ENCODE results near the gene GRIK2.
A peak's percentile ranks its signal among the peaks of the same experiment; 100 is the strongest.

GRIK2 gene

DNA sequence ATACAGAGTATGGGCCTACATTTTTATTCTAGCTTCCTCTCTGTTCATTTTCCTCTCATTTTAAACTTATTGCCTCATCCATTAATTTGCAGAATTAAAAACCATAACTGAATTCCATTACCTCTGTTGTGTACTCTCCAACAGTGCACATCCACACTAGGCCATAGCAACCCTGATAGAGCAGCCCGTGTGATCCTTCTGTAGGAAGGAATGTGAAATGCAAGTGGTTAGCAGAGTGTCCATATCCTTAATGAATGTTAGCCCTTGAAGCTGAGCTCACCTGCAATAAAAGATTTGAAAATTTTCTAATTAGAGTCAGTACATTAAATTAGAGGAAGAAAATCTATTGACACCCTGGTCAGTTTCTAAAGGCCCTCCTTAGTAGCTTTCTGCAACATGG is 6.5 kb upstream of the GRIK2 start:
- no peaks in the 10 kb centered on the region for H3K4me1 ChIP-seq (ENCODE audit: control insufficient read depth, insufficient read depth, low read length)
- H3K4me3 ChIP-seq (ENCODE audit: insufficient read depth, low read depth, low read length): no peak overlapping the region
- peaks cover 24% of the 10 kb centered on the region for H3K27me3 ChIP-seq (ENCODE audit: control insufficient read depth, insufficient read depth, low read length, poor library complexity, severe bottlenecking)
- H3K27ac ChIP-seq (ENCODE audit: insufficient read depth, low read depth, low read length, poor library complexity, severe bottlenecking): no peak overlapping the region
- H3K36me3 ChIP-seq (ENCODE audit: control insufficient read depth, insufficient read depth, low read length): no peaks in the 10 kb centered on the region
- H3K9me3 ChIP-seq (ENCODE audit: control insufficient read depth, low read length): no peaks in the 10 kb centered on the region
- 50 to 60% methylated on average over 1 of the region's 1 CpG for WGBS, 2 experiments

DNA sequence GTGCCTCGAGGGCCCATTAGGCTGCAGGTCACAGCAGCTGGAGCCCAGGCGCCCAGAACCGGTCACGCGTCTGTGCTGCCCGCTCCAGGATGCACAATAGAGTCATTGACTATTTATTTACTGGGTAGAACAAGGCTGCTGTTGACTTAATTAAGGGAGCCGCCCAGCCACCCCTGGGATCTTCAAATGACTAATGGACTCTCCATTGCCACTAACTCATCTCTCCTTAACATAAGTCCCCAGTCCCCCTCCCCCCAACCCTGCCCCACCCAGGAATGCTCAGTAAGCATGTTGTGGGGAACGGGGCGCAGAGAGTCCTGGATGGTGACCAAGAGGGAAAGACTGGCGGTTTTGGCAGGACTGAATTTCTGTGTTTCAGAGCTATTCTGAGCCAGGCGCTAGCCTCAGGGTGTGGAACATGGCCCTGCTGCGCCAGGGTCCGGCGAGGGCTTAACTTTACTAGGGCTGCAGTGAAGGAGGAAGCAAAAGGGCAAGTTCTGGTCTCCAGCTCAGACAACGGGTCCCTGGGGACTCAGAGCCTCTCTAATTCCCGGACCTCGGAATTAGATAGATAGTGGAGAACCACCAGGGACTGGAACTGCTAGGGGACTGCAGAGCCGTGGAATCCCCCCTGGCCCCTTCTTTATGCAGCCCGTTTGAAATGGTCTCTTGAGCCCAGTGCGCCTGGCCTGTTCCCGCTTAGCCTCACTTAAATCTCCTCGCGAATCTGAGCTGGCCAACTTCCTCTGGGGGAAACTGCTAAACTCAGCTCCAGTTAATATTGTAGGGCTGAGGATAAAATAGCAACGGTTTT is 1.5 kb upstream of the GRIK2 start:
- no peaks in the 10 kb centered on the region for H3K9me3 ChIP-seq (ENCODE audit: control insufficient read depth, low read length)
- H3K4me1 ChIP-seq (ENCODE audit: control insufficient read depth, insufficient read depth, low read length): peaks cover 8% of the 10 kb centered on the region
- peaks cover 71% of the 10 kb centered on the region for H3K27me3 ChIP-seq (ENCODE audit: control insufficient read depth, insufficient read depth, low read length, poor library complexity, severe bottlenecking)
- H3K36me3 ChIP-seq (ENCODE audit: control insufficient read depth, insufficient read depth, low read length): no peaks in the 10 kb centered on the region
- WGBS, 2 experiments: 26 to 27% methylated on average over 24 of the region's 24 CpGs
- H3K4me3 ChIP-seq (ENCODE audit: insufficient read depth, low read depth, low read length): peak overlapping the region; percentile 45
- H3K27ac ChIP-seq (ENCODE audit: insufficient read depth, low read depth, low read length, poor library complexity, severe bottlenecking): no peak overlapping the region

DNA sequence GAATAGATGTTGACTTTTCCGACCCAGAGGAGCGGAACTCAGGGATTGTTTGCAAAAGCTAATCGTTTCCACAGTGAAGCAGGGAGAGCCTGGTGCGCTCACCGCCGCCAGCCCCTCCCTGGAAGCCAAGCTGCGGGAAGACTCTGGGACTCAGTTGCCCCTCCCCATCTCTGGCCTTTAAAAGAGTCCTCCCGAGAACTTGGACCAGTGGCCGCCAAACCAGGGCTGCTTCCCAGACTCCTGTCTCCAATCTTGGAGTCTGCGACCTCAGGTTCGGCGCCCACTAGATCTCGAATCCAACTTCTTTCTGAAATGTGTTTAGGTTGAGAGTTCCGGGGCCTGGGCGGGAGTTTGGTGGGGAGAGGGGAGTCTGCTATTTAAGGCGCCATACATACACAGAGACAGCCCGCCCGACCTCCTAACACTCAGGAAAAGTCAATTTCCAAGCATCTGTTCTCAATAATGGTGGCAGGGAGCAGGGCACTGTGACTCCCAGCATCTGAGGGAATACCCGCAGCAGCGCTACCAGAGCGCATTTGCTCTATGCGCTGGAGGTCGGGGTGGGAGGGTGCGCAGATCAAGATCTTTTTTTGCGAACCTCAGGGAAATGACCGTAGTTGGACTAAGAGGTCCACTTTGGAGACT is 800 bp upstream of the GRIK2 start:
- Histone ChIP-seq H3K4me3 (ENCODE audit: insufficient read depth, low read depth, low read length) (peak overlapping the region; percentile 45), H3K27me3 (ENCODE audit: control insufficient read depth, insufficient read depth, low read length, poor library complexity, severe bottlenecking) (peaks cover 76% of the 10 kb centered on the region), H3K36me3 (ENCODE audit: control insufficient read depth, insufficient read depth, low read length) (no peaks in the 10 kb centered on the region), H3K9me3 (ENCODE audit: control insufficient read depth, low read length) (no peaks in the 10 kb centered on the region), H3K27ac (ENCODE audit: insufficient read depth, low read depth, low read length, poor library complexity, severe bottlenecking) (no peak overlapping the region), H3K4me1 (ENCODE audit: control insufficient read depth, insufficient read depth, low read length) (peaks cover 8% of the 10 kb centered on the region)
- WGBS, 2 experiments: 0 to 1% methylated on average over 26 of the region's 26 CpGs

GRCh38 chr6:101393829-101394251 is 332 bp downstream of the GRIK2 start:
- Histone ChIP-seq H3K4me3 (ENCODE audit: insufficient read depth, low read depth, low read length) (peak overlapping the region; percentile 45), H3K36me3 (ENCODE audit: control insufficient read depth, insufficient read depth, low read length) (no peaks in the 10 kb centered on the region), H3K9me3 (ENCODE audit: control insufficient read depth, low read length) (no peaks in the 10 kb centered on the region), H3K27ac (ENCODE audit: insufficient read depth, low read depth, low read length, poor library complexity, severe bottlenecking) (no peak overlapping the region), H3K27me3 (ENCODE audit: control insufficient read depth, insufficient read depth, low read length, poor library complexity, severe bottlenecking) (peaks cover 88% of the 10 kb centered on the region), H3K4me1 (ENCODE audit: control insufficient read depth, insufficient read depth, low read length) (peaks cover 11% of the 10 kb centered on the region)
- 0% methylated on average over 28 of the region's 28 CpGs for WGBS, 2 experiments

DNA sequence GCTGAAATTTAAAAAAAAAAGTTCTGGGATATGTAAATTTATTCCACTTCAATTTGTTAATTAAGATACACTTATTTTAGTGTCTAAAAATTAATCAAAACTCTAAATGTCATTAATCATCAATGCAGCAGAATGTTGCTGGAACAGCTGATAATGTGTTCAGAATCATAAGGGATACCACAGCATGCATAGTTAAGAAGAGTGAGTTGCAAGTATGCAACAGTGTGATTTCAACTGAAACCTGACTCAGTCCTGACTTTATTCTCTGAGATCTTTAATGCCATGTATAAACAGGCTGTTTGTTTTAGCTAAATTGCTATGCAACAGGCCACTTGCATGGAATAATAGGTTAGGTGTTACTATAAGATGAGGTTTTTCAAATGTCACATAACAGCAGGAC is 1.4 kb downstream of the GRIK2 start:
- Histone ChIP-seq H3K27me3 (ENCODE audit: control insufficient read depth, insufficient read depth, low read length, poor library complexity, severe bottlenecking) (peaks cover 95% of the 10 kb centered on the region), H3K4me1 (ENCODE audit: control insufficient read depth, insufficient read depth, low read length) (peaks cover 11% of the 10 kb centered on the region), H3K4me3 (ENCODE audit: insufficient read depth, low read depth, low read length) (no peak overlapping the region)

DNA sequence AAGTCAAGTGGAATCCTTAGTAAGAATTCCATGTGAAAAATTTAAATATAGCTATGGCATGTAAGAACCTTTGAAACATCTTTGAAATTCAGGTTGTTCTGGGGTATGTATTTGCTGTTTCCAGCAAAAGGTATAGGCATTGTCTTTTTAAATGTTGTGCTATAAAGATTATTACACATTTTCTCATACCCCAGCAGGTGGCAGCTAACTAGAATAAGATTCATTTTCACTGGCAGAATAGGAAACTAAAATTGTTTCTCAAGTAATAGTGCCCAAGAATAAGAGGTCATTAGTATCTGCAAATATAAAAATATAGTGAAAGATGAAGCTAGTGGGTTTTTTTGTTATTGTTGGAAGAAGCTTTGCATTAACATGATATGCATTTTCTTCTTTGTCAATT is 1.8 kb downstream of the GRIK2 start:
- H3K27ac ChIP-seq (ENCODE audit: insufficient read depth, low read depth, low read length, poor library complexity, severe bottlenecking): no peak overlapping the region
- H3K4me3 ChIP-seq (ENCODE audit: insufficient read depth, low read depth, low read length): no peak overlapping the region
- peaks cover 95% of the 10 kb centered on the region for H3K27me3 ChIP-seq (ENCODE audit: control insufficient read depth, insufficient read depth, low read length, poor library complexity, severe bottlenecking)
- peaks cover 11% of the 10 kb centered on the region for H3K4me1 ChIP-seq (ENCODE audit: control insufficient read depth, insufficient read depth, low read length)
- no peaks in the 10 kb centered on the region for H3K36me3 ChIP-seq (ENCODE audit: control insufficient read depth, insufficient read depth, low read length)
- H3K9me3 ChIP-seq (ENCODE audit: control insufficient read depth, low read length): no peaks in the 10 kb centered on the region

More for the DNA sequence above, 1.4 kb downstream of the GRIK2 start:
- Histone ChIP-seq H3K36me3 (ENCODE audit: control insufficient read depth, insufficient read depth, low read length) (no peaks in the 10 kb centered on the region), H3K9me3 (ENCODE audit: control insufficient read depth, low read length) (no peaks in the 10 kb centered on the region), H3K27ac (ENCODE audit: insufficient read depth, low read depth, low read length, poor library complexity, severe bottlenecking) (no peak overlapping the region)

GRCh38 chr6:101396548-101397173 is 3.2 kb downstream of the GRIK2 start:
- peaks cover 95% of the 10 kb centered on the region for H3K27me3 ChIP-seq (ENCODE audit: control insufficient read depth, insufficient read depth, low read length, poor library complexity, severe bottlenecking)
- WGBS, 2 experiments: 0 to 4% methylated on average over 3 of the region's 3 CpGs
- no peak overlapping the region for H3K4me3 ChIP-seq (ENCODE audit: insufficient read depth, low read depth, low read length)
- no peak overlapping the region for H3K27ac ChIP-seq (ENCODE audit: insufficient read depth, low read depth, low read length, poor library complexity, severe bottlenecking)
- no peaks in the 10 kb centered on the region for H3K36me3 ChIP-seq (ENCODE audit: control insufficient read depth, insufficient read depth, low read length)
- H3K4me1 ChIP-seq (ENCODE audit: control insufficient read depth, insufficient read depth, low read length): peaks cover 16% of the 10 kb centered on the region
- H3K9me3 ChIP-seq (ENCODE audit: control insufficient read depth, low read length): no peaks in the 10 kb centered on the region

GRCh38 chr6:101397199-101397598 is 3.7 kb downstream of the GRIK2 start:
- Histone ChIP-seq H3K4me1 (ENCODE audit: control insufficient read depth, insufficient read depth, low read length) (peaks cover 17% of the 10 kb centered on the region), H3K27me3 (ENCODE audit: control insufficient read depth, insufficient read depth, low read length, poor library complexity, severe bottlenecking) (peaks cover 91% of the 10 kb centered on the region), H3K36me3 (ENCODE audit: control insufficient read depth, insufficient read depth, low read length) (no peaks in the 10 kb centered on the region), H3K27ac (ENCODE audit: insufficient read depth, low read depth, low read length, poor library complexity, severe bottlenecking) (no peak overlapping the region), H3K9me3 (ENCODE audit: control insufficient read depth, low read length) (no peaks in the 10 kb centered on the region), H3K4me3 (ENCODE audit: insufficient read depth, low read depth, low read length) (no peak overlapping the region)
- 9% methylated on average over 4 of the region's 4 CpGs for WGBS, 2 experiments

DNA sequence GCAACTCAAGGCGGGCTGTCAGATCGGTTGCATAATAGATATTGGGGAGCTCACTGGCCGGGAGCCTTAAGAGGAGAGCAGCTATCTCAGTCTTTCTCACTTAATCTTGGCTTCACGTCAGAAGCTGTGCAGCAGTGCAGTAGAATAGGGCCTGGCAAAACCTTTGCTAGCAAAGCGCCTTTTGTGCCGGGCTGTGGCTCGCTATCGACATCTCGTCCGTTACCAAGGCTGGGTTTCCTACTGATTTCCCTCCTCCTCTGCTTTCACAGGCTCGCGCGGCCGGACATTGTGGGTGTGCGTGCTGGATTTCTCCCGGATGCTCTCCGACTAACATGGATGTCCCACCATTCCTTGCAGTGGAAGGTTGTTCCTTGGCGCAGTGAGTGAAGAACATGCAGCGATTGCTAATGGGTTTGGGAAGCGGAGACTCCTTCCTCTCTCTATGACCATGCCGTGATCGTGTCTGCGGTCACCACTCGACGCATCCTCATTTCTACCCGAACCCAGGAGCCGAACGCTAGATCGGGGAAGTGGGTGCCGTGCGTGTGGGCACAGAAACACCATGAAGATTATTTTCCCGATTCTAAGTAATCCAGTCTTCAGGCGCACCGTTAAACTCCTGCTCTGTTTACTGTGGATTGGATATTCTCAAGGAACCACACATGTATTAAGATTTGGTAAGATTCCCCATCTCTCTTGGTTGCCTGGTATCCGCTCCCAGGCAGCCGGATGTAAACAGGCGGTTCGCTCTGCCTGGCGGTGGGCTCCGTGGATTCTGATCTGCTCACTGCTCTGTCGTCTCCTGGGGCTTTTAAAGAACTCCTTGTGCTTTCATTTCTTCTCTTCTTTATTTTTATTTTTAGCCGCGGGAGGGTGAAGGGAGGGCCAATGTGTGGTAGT is 5.5 kb downstream of the GRIK2 start:
- H3K27me3 ChIP-seq (ENCODE audit: control insufficient read depth, insufficient read depth, low read length, poor library complexity, severe bottlenecking): peaks cover 89% of the 10 kb centered on the region
- peaks cover 9% of the 10 kb centered on the region for H3K4me1 ChIP-seq (ENCODE audit: control insufficient read depth, insufficient read depth, low read length)
- peak overlapping the region; percentile 31 for H3K4me3 ChIP-seq (ENCODE audit: insufficient read depth, low read depth, low read length)
- no peak overlapping the region for H3K27ac ChIP-seq (ENCODE audit: insufficient read depth, low read depth, low read length, poor library complexity, severe bottlenecking)
- H3K36me3 ChIP-seq (ENCODE audit: control insufficient read depth, insufficient read depth, low read length): no peaks in the 10 kb centered on the region
- H3K9me3 ChIP-seq (ENCODE audit: control insufficient read depth, low read length): no peaks in the 10 kb centered on the region
- 5 to 7% methylated on average over 43 of the region's 43 CpGs for WGBS, 2 experiments
